Posterior cingulate gyrus (tissue), 11 donors: ENCODE measurements around the gene PTPRR.

Experiments
- DNase-seq, 10 donors: peaks; one replicate each; pipeline versions ENCODE4 v3.0.0 to v3.0.0-alpha.2; 2020 to 2021; ENCODE audit warnings: mixed read lengths in 3 of 10
- intact Hi-C: fragments of 100-400 bp; cut with DNase I; formaldehyde crosslinking; loops from one replicate; pipeline ENCODE4 v1.15.1; 2023

Gene PTPRR

GRCh38 chr12:70619471-70620152 is 300.9 kb downstream of the PTPRR start:
- DNase-seq = no peak
- intact Hi-C loops = no loop called here

GRCh38 chr12:70618371-70618770 is 302.2 kb downstream of the PTPRR start:
- DNase-seq = no peak
- intact Hi-C loops = no loop called here

GRCh38 chr12:70617450-70617849 is 303.1 kb downstream of the PTPRR start:
- intact Hi-C loops = no loop called here
- DNase-seq = no peak

GRCh38 chr12:70615174-70615866 is 305.2 kb downstream of the PTPRR start:
- no peak for DNase-seq
- intact Hi-C loops = no loop called here

GRCh38 chr12:70609739-70610491 is 310.6 kb downstream of the PTPRR start:
- intact Hi-C loops = no loop called here
- peak in 5 of 10 donors; percentile 7 to 84 (median 76) for DNase-seq

GRCh38 chr12:70609203-70609602 is 311.3 kb downstream of the PTPRR start:
- DNase-seq = no peak
- intact Hi-C loops = no loop called here

GRCh38 chr12:70608184-70608583 is 312.4 kb downstream of the PTPRR start:
- intact Hi-C loops = no loop called here
- DNase-seq = no peak

GRCh38 chr12:70607107-70607506 is 313.4 kb downstream of the PTPRR start:
- DNase-seq = no peak
- intact Hi-C loops = no loop called here

- no peak for DNase-seq
- intact Hi-C loops = no loop called here
These were observed 314.6 kb downstream of the PTPRR start for GRCh38 chr12:70605976-70606375.

- no peak for DNase-seq
- intact Hi-C loops = no loop called here
These were observed 315.9 kb downstream of the PTPRR start for GRCh38 chr12:70604662-70605061.

- no peak for DNase-seq
- intact Hi-C loops = no loop called here
These were observed 317.5 kb downstream of the PTPRR start for GRCh38 chr12:70603044-70603443.

- intact Hi-C loops = no loop called here
- peak in 1 of 10 donors; percentile 27 for DNase-seq
These were observed 321.9 kb downstream of the PTPRR start for GRCh38 chr12:70598467-70599193.

GRCh38 chr12:70592664-70593063 is 327.9 kb downstream of the PTPRR start:
- no peak for DNase-seq
- intact Hi-C loops = no loop called here

GRCh38 chr12:70590549-70591226 is 329.9 kb downstream of the PTPRR start:
- intact Hi-C loops = loop anchor here (1.0 kb wide), 1 partner anchor 130 kb away; no protein-coding TSS in a partner anchor
- DNase-seq = no peak

GRCh38 chr12:70590051-70590450 is 330.5 kb downstream of the PTPRR start:
- intact Hi-C loops = loop anchor here (1.0 kb wide), 1 partner anchor 130 kb away; no protein-coding TSS in a partner anchor
- DNase-seq = peak in 9 of 10 donors; percentile 58 to 96 (median 79)
